Measurements from ENCODE around the gene DYNC1LI1.

DYNC1LI1 gene

DNA sequence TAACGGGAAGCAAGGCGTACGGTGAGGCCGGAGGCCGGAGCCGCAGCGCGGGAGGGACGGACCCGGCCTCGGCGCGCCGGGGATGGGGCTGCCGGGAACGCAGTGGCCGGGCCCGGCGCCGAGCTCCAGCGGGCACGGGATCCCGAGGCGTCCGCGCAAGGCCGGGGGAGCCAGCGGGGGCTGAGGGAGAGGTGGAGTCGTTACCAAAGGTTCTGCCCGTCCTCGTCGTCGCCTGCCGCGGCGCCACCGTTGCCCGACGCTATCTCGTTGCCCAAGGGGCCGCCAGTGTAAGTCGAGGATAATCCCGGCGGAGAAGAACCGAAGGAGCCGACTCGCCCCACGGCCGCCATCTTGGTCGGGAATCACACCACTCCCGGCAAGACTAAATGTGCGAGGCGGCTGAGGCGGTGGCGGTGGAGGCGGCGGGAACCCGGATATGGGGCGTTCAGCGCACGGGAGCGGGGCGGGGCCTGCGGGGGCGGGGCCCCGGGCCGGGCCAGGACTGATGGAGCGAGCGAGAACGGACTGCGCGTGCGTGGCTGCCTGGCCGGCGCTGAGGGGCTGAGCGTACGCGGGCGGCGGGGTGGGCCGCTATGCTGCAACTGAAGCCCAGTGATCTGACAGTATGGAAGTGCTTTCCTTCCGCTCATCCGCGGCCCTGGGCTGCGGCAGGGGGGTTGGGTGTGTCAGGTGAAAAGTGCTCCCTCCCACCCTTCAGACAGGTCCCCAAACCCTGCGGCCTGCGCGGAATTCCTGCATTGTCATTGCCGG, at the start of gene DYNC1LI1:
DYNC1LI1 (minus strand) TSS at position 438 of the 771 bp plus-strand sequence; CDS start at position 350, 88 bp downstream.
- peak; percentile 97 for DNase-seq

GRCh38 chr3:32619395-32619794, 48.7 kb upstream of the DYNC1LI1 start:
- no peak for DNase-seq

- DNase-seq = no peak
Observed at GRCh38 chr3:32616267-32616962, 45.8 kb upstream of the DYNC1LI1 start.

DNA sequence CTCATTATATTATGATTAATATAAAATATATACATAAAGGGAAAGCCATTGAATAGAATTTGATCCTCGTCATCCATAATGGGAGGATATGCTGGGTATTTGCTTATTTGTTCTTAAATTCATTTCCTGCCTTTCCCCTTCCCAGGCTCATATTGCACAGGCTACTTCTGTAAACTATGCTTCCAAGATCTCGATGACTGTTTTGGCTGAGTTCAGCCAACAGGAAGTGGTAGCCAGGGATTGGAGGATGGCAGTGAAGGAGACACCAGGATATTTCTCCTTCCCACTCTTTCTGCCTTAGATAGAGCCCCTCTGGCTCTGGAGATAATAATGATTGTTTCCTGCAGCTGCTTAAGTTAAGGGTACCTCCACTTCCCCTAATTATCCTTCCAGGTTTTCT, 44.3 kb upstream of the DYNC1LI1 start:
- DNase-seq = no peak

- DNase-seq = no peak
Observed at GRCh38 chr3:32613183-32613582, 42.5 kb upstream of the DYNC1LI1 start.

GRCh38 chr3:32612547-32612946, 41.9 kb upstream of the DYNC1LI1 start:
- DNase-seq = no peak

- no peak for DNase-seq
Observed at GRCh38 chr3:32607522-32607921, 36.9 kb upstream of the DYNC1LI1 start.

DNA sequence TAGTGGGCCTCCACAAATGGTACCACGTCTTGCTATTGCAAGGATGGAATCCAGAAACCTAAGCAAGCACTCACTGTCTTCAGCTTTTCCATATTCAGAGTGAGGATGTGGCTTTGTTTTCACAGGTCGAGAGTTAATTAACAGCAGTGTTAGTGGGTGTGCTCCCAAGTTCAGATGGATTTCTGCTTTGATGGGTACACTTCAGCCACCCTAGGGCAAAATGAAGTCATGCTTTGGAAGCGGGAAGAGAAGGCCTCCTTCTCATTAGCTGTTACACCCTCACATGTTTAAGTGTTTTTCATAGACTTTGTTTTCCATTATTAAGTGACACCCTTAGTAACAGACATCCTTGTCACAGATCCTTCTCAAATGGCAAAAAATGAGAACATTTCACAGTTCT, 36.3 kb upstream of the DYNC1LI1 start:
- no peak for DNase-seq

- DNase-seq = no peak
Observed at GRCh38 chr3:32606277-32606676, 35.6 kb upstream of the DYNC1LI1 start.

- DNase-seq = no peak
Observed at GRCh38 chr3:32603064-32603463, 32.4 kb upstream of the DYNC1LI1 start.

GRCh38 chr3:32602206-32602605, 31.5 kb upstream of the DYNC1LI1 start:
- no peak for DNase-seq

DNA sequence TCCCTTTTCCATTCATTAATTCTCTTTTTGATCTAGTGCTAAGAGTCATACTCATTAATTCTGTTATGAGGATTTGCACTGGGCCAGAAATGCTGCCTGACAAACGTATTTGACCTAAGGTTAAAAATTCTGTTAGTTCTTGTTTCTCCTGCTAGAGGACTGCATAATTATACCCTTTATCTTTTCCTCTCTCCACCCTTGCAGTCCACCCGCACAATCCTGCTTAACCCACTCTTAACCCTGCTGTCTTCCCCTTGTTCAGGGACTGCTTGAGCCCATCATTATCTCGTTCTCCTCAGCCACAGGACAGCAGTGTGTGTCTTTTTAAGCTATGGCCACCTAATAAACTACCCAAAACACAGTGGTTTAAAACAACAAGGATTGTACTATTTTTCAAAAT, 31.1 kb upstream of the DYNC1LI1 start:
- DNase-seq = no peak

GRCh38 chr3:32597656-32598055, 27.0 kb upstream of the DYNC1LI1 start:
- no peak for DNase-seq

GRCh38 chr3:32596909-32597369, 26.3 kb upstream of the DYNC1LI1 start:
- DNase-seq = no peak

GRCh38 chr3:32596282-32596908, 25.7 kb upstream of the DYNC1LI1 start:
- no peak for DNase-seq

GRCh38 chr3:32595323-32595722, 24.7 kb upstream of the DYNC1LI1 start:
- DNase-seq = no peak

DNA sequence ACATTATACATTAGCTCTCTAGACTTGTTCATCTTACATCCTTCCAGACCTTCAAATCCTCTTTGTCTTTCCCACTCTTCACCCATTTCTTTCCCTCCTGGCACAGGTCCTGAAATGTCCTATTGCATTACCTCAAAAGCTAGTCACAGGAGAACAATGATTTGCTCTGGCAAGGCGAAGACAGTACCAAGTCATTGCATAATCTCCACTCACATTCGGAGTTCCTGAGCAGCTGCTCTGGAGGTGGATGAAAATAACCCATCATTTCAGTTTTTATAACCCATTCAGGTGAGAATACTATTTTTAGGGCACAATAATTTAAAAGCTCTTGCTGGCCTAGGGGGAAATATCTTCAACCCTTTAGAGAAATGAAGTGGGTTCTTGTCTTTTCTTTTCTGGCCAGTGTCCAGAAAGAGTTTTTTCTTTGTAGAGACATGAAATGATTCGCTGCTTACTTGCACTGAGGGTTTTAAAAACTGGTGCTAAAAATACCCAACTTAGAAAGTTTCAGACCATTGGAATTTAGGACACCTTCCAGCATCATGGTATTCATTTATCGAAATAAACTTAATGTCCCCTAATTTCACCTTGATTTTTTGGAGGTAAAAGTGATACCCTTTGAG, 23.4 kb upstream of the DYNC1LI1 start:
- no peak for DNase-seq

DNA sequence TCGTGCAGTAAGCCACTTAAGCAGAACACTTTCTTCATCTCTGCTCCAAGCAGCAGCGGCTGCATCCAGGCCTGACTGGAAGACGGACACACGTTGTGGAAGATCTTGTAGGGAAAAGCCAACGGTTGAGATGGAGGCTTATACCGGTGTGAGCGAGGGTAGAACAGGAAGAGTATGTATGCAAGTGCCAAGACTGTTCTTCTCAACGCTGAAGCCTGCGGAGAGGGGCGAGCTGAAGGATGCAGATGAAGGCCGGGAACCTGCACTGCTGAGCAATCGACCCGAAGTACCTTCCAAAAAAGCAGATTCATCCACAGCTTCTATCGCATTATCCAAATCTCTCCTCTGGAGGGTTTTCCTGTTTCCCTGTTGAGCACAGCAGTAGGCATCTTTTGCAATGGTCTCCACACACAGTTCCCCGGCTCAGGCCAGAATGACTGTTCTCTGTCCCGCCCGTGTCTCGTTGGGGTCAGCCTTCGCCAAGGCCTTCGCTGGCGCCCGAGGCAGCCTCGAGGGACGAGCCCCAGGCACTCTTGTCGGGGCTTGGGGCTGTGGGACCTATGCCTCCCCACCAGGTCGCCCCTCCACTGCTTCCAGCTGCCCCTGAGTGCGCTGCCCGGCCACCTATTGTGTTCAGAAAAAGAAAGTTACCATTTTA, 22.2 kb upstream of the DYNC1LI1 start:
- no peak for DNase-seq

DNA sequence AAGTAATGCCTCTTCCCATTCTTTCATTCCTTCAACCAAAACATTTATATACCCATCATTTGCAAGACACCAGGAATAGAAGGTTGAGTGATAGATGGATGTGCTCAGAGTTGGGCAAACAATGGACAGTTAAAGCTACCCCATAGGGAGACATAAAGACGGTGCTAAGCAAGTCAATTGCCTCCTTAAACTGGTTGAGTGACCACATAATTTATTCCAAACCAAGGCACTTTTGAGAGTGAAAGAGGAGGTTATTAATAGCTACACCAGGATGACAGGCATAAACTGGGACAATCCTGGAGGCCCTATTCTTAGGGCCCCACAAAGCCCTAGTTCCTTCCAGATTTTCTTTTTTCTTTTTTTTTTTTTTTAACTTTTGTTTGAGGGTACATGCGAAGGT, 21.4 kb upstream of the DYNC1LI1 start:
- no peak for DNase-seq

GRCh38 chr3:32591186-32591585, 20.5 kb upstream of the DYNC1LI1 start:
- no peak for DNase-seq

DNA sequence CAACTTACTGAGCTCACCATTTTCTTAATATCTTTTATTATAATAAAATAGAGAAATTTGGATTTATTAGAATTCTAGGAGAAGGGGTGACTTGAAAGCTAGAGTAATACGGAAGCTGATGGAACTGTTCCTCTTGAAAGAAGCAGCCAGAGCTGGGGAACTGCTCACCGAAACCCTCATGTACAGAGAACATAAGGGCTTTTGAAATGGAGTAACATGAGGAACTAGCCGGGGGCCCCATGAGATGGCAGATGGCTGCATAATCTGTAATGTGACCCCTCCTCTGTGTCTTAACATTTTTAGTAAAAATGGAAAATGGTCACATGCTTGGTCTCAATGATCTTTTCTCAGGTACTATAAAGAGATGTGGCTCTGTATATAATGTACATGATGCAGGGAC, 15.7 kb upstream of the DYNC1LI1 start:
- DNase-seq = no peak

DNA sequence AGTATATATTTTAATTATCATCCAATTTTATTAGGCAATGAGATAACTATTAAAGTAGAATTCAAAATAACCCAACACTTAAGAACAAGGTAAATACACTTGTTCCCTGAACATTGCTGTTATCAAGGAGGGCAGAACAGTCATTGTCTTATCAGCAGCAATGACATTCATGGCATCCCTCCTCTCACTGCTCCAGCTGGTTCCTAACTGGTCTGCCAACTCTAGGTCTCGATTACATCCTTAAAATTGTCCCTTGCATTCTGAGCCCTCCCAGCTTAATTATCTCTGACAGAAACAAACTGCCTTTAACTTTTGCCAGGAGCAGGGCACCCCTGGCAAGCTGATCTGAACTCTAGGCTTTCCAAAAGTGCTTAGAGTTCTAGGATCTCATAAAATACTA, 14.0 kb upstream of the DYNC1LI1 start:
- no peak for DNase-seq

DNA sequence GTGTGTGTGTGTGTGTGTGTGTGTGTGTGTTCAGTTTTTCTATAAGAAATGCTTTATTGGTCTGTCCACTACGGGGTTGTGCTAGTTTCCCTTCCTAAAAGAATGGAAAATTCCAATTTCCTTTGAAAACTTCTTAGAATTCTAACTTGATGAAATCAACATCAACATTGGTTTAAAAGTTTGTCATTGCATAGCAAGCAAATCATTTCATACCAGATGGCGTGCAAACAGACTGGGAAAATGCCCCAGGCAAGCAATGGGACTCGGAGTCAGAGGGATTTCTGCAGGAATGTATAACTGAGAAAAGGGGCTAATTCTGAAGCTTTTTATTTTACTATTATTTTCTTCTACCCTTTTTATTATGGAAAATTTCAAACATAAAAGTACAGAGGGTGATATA, 13.1 kb upstream of the DYNC1LI1 start:
- no peak for DNase-seq
